Cardiac fibroblast (primary cell): ENCODE data around the gene MPPED2.

Experiments used
- DNase-seq, 2 donors: peaks; one replicate each; pipeline versions ENCODE4 v3.0.0 to v3.0.0-alpha.2; 2010; ENCODE audit warnings: low read depth in 2 of 2
- H3K4me3 ChIP-seq, 2 donors: replicated peaks in 1 of 2; 1 replicate in 1 of 2; 2 replicates in 1 of 2; pipeline ENCODE4 v1.5.1; 2011; ENCODE audit warnings: low read depth in 2 of 2, low read length in 2 of 2, mild to moderate bottlenecking in 2 of 2, moderate library complexity in 1 of 2
- TF ChIP-seq, protein P1 (sequence below): IDR thresholded peaks from one replicate; pipeline ENCODE4 v1.5.1; 2011; ENCODE audit warnings: low read depth, mild to moderate bottlenecking, low read length, inconsistent platforms

Gene MPPED2

DNA sequence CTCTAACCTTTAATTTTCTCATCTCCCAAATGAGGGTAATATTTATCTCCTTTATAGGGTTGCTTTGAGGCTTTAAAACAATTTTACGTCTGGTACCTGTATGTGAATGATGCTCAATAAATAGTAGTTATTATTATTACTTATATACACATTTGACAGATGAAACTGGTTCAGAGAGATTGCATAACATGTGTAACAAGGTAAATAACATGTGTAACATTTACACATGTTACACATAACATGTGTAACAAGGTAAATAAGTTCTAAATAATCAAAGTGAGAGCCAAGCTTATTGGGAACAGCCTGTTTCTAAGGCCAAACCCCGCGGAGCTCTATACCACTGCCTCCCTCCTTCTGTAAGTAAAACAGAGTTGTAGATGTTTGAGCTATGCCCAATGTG lies 100.9 kb downstream of the MPPED2 start:
- no peak overlapping the region for H3K4me3 ChIP-seq
- TF ChIP-seq, protein P1, sequence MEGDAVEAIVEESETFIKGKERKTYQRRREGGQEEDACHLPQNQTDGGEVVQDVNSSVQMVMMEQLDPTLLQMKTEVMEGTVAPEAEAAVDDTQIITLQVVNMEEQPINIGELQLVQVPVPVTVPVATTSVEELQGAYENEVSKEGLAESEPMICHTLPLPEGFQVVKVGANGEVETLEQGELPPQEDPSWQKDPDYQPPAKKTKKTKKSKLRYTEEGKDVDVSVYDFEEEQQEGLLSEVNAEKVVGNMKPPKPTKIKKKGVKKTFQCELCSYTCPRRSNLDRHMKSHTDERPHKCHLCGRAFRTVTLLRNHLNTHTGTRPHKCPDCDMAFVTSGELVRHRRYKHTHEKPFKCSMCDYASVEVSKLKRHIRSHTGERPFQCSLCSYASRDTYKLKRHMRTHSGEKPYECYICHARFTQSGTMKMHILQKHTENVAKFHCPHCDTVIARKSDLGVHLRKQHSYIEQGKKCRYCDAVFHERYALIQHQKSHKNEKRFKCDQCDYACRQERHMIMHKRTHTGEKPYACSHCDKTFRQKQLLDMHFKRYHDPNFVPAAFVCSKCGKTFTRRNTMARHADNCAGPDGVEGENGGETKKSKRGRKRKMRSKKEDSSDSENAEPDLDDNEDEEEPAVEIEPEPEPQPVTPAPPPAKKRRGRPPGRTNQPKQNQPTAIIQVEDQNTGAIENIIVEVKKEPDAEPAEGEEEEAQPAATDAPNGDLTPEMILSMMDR, result no peak
- DNase-seq, result no peak

- TF ChIP-seq, protein P1, result no peak
- no peak overlapping the region for H3K4me3 ChIP-seq
- DNase-seq, result no peak
Observed at GRCh38 chr11:30483056-30483455, 103.1 kb downstream of the MPPED2 start.

GRCh38 chr11:30481796-30482195 lies 104.4 kb downstream of the MPPED2 start:
- TF ChIP-seq, protein P1, result no peak
- no peak overlapping the region for H3K4me3 ChIP-seq
- DNase-seq, result peak in 1 of 2 donors; percentile 2

GRCh38 chr11:30481330-30481729 lies 104.8 kb downstream of the MPPED2 start:
- H3K4me3 ChIP-seq, result no peak overlapping the region
- TF ChIP-seq, protein P1, result no peak
- no peak for DNase-seq

- TF ChIP-seq, protein P1, result no peak
- no peak for DNase-seq
Observed at GRCh38 chr11:30479899-30480298, 106.3 kb downstream of the MPPED2 start.

DNA sequence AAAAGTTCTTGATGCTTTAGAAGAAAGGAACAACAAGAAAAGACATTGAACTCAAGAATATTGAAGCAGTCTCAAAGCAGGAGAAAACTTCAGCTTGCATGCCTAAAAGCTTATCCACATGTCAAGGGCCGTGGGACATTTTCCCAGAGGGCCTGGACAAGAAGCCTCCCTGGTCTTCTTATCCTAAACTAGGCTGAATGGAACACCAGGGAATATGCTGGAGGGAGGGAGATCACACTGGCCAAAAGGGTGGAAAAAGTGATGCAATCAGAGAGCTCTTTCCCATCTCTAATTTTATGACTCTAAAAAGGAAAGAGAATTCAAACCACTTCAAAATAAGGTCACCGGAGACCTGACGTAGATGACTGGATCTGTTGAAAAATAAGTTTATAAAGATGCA lies 107.2 kb downstream of the MPPED2 start:
- DNase-seq, result no peak
- no peak overlapping the region for H3K4me3 ChIP-seq
- TF ChIP-seq, protein P1, result no peak

More at GRCh38 chr11:30479899-30480298, 106.3 kb downstream of the MPPED2 start:
- H3K4me3 ChIP-seq, result no peak overlapping the region

- no peak for DNase-seq
- TF ChIP-seq, protein P1, result no peak
- no peak overlapping the region for H3K4me3 ChIP-seq
Observed at GRCh38 chr11:30477061-30477460, 109.1 kb downstream of the MPPED2 start.
